Measurements from ENCODE around the gene C2orf49.

DNA sequence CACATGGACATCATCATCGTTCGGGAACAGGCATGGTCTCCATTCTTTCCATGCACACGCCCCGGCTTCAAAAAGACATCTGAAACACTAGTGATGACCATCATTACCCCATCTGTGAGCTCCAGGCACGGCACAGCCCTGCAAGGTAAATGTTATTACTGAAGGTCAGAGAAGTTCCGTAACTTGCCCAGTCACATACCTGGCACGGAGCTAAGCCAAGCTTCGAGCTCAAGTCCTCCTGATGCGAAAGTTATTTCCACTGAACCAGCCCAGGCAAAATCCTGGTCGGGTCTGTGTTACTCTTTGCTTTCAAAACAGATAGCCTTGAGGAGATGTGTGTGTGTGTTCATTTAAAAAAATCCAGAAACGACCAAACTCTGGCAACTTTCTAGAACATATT is 38.7 kb downstream of the C2orf49 start:
- TF ChIP-seq POLR2AphosphoS5 (IDR thresholded peaks at IDR 0.05; ENCODE audit: low read length), result no peak
- no peak for TF ChIP-seq NFYA (IDR thresholded peaks at IDR 0.05; ENCODE audit: borderline replicate concordance, low read depth, low read length)
- TF ChIP-seq RCOR1 (conservative IDR thresholded peaks at IDR 0.05; ENCODE audit: low read depth, low read length), result no peak

Measured in GM12878 (cell line).